D721Med (cell line): Measurements from ENCODE around the gene NTRK3.

ENCODE experiments used
- DNase-seq: peaks from one replicate; pipeline ENCODE4 v3.0.0; 2011; ENCODE audit warnings: low spot score; ENCODE audit not compliant: insufficient read length
- FAIRE-seq: peaks from 2 replicates; lab custom pipeline; 2011; peaks lifted over from hg19 to GRCh38; lab: Jason Lieb, UNC
- TF ChIP-seq, protein P1 (sequence below): IDR thresholded peaks from 2 replicates; pipeline ENCODE4 v1.5.1; 2012; ENCODE audit warnings: mild to moderate bottlenecking, control low read depth; ENCODE audit not compliant: insufficient read depth; ENCODE audit errors: missing control alignments

NTRK3 gene

DNA sequence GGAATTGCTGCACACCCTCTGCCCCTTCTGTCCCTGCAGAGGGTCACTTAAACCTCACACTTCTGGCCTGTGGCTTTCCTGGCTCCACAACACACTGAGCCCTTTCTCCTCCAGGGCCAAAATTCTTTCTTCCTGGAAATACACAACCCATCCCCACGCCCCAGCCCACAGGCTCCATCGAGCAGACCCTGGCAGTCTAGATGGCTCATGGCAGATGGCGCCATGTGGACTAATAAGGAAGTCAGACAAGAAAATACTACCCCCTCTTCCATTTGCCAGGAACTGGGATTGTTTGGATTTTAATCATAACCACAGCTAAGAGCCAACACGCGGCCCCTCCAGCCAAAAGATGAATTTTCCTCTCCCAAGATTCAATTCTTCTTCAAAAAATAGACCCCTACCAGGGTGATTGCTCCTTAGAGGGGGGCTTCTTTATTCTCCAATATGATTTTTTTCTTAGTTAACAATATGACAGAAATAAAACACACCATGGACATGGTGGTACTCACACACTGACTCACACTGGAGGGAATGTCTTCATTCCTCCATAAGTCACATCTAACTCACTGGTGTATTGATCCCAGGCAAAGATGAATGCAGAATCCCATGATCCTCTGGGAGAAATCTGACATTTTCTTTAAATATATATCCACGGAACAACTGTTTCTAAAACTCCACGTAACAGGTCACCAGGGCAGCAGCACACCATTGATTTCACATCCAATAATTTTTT is 111.5 kb downstream of the NTRK3 start:
- FAIRE-seq, result no peak
- TF ChIP-seq, protein P1, sequence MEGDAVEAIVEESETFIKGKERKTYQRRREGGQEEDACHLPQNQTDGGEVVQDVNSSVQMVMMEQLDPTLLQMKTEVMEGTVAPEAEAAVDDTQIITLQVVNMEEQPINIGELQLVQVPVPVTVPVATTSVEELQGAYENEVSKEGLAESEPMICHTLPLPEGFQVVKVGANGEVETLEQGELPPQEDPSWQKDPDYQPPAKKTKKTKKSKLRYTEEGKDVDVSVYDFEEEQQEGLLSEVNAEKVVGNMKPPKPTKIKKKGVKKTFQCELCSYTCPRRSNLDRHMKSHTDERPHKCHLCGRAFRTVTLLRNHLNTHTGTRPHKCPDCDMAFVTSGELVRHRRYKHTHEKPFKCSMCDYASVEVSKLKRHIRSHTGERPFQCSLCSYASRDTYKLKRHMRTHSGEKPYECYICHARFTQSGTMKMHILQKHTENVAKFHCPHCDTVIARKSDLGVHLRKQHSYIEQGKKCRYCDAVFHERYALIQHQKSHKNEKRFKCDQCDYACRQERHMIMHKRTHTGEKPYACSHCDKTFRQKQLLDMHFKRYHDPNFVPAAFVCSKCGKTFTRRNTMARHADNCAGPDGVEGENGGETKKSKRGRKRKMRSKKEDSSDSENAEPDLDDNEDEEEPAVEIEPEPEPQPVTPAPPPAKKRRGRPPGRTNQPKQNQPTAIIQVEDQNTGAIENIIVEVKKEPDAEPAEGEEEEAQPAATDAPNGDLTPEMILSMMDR, result no peak

GRCh38 chr15:88142121-88142520 is 114.4 kb downstream of the NTRK3 start:
- FAIRE-seq (no peak), DNase-seq (no peak)
- TF ChIP-seq, protein P1, result no peak

More for the DNA sequence above, 111.5 kb downstream of the NTRK3 start:
- no peak for DNase-seq

- DNase-seq (no peak), FAIRE-seq (no peak)
- TF ChIP-seq, protein P1, result no peak
Measured at GRCh38 chr15:88141269-88141889, 115.2 kb downstream of the NTRK3 start.

DNA sequence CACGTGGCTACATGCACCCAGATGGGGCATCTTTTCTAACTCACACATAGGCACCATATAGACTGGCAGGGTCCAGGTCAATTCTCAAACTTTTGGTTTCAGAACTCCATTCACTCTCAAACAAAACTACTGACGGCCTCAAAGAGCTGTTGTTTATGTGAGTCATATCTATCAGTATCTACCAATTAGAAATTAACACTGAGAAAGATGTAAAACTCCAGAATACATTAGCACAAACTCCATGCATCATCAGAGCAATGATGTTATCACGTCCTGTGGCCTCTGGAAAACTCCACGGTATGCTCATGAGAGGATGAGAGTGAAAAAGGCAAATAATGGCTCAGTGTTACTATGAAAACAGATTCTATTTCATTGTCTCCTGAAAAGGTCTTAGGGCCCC is 116.1 kb downstream of the NTRK3 start:
- DNase-seq, result no peak
- TF ChIP-seq, protein P1, result no peak
- FAIRE-seq, result no peak

DNA sequence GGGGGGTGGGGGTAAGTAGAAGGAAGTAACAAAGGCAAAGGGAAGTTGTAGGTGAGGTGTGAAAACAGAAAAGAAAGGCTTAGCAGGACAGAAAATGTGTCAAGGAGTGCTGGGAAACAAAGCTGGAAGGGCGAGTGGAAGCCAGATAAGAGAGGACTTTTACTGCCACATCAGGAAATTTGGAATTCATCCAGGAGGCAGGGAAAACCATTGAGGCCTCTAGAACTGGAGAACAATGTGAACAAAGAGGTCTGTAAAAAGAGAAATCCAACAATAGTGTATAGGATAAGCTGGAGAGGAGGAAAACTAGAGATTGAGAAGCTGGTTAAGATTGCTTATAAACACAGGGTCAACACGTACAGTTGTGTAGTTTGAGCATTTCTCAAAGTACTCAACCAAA is 116.6 kb downstream of the NTRK3 start:
- no peak for FAIRE-seq
- DNase-seq, result no peak
- TF ChIP-seq, protein P1, result no peak

GRCh38 chr15:88133795-88134194 is 122.7 kb downstream of the NTRK3 start:
- DNase-seq (no peak), FAIRE-seq (no peak)
- TF ChIP-seq, protein P1, result no peak

DNA sequence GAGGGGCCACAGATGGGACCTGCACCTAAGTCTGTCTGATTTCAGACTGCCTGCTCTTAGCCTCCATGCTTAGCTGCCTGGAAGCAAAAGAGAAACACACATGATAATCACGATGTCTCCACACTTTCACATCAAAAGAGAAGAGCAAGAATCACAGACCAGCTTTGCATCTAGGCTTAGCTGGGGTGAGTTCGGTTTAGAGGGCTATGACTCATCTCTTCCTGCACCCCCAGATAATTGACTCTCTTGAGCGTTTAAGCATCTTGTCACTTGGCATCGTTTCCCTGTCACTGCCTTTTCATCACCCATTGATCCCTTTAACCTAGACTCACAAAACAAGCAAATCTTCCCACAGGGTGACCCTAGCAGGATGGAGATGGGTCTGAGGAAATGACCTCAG is 124.0 kb downstream of the NTRK3 start:
- no peak for DNase-seq
- FAIRE-seq, result no peak
- TF ChIP-seq, protein P1, result no peak
